ENCODE measurements around the gene SYNPO.

DNA sequence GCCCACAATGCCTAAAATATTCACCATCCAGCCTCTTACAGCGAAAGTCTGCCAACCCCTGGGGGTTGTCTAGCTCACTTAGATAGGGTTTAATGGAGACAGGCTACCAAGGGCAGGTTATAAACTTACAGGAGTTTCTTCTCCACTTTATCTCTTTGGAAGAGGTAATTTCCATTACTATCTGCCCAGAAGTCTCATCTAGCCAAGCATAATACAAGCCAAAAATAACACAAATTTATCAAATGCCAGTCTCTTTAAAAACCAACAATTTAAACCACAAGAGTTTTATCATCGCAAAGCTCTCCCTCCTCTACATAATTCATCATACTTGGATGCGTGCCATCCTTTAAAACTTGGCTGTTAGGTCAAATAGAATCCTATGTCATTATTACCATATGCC is 54.2 kb downstream of the SYNPO start:
- TF ChIP-seq, protein P1, sequence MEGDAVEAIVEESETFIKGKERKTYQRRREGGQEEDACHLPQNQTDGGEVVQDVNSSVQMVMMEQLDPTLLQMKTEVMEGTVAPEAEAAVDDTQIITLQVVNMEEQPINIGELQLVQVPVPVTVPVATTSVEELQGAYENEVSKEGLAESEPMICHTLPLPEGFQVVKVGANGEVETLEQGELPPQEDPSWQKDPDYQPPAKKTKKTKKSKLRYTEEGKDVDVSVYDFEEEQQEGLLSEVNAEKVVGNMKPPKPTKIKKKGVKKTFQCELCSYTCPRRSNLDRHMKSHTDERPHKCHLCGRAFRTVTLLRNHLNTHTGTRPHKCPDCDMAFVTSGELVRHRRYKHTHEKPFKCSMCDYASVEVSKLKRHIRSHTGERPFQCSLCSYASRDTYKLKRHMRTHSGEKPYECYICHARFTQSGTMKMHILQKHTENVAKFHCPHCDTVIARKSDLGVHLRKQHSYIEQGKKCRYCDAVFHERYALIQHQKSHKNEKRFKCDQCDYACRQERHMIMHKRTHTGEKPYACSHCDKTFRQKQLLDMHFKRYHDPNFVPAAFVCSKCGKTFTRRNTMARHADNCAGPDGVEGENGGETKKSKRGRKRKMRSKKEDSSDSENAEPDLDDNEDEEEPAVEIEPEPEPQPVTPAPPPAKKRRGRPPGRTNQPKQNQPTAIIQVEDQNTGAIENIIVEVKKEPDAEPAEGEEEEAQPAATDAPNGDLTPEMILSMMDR (IDR thresholded peaks at IDR 0.05; ENCODE audit: low read length) = no peak
- TF ChIP-seq EZH2 (IDR thresholded peaks at IDR 0.05; ENCODE audit: borderline replicate concordance, low read length) = no peak

Data from OCI-LY1 (cell line).